CD4-positive, alpha-beta memory T cell (primary cell): ENCODE measurements around the gene EEF1A1. TPM values are rescaled to one million over a fixed set of nuclear protein-coding genes. Genes with fewer than 3 reads are reported as not detected.

Source experiments
- CTCF ChIA-PET: fragments of 350-600 bp; sonication (Branson Sonifier 250); formaldehyde crosslinking; loops from one replicate; lab custom pipeline; 2021; ENCODE audit warnings: inconsistent platforms; ENCODE audit not compliant: partially characterized antibody; lab: Charles Lee
- POLR2A ChIA-PET: fragments of 350-600 bp; sonication (Branson Sonifier 250); formaldehyde crosslinking; loops from one replicate; lab custom pipeline; 2021; ENCODE audit not compliant: partially characterized antibody; lab: Charles Lee
- DNase-seq, 5 donors: peaks; one replicate each; pipeline versions ENCODE4 v3.0.0 to v3.0.0-alpha.2; 2020 to 2022; ENCODE audit warnings: mixed read lengths in 1 of 5
- H3K27ac ChIP-seq: one replicate; pipeline ENCODE4 v1.7.0; 2013; ENCODE audit warnings: low read depth, low read length
- H3K27me3 ChIP-seq: 2 replicates; pipeline ENCODE4 v1.7.0; 2013; ENCODE audit warnings: mild to moderate bottlenecking, low read length, moderate library complexity; ENCODE audit not compliant: insufficient read depth
- H3K36me3 ChIP-seq: 2 replicates; pipeline ENCODE4 v1.7.0; 2013; ENCODE audit warnings: mild to moderate bottlenecking, low read length, moderate library complexity; ENCODE audit not compliant: insufficient read depth
- H3K4me1 ChIP-seq: 2 replicates; pipeline ENCODE4 v1.7.0; 2013; ENCODE audit warnings: mild to moderate bottlenecking, low read length, moderate library complexity; ENCODE audit not compliant: insufficient read depth
- H3K4me3 ChIP-seq, 2 donors: one replicate each; pipeline ENCODE4 v1.7.0; 2013; ENCODE audit warnings: low read length in 2 of 2, mild to moderate bottlenecking in 1 of 2
- H3K9me3 ChIP-seq, 2 donors: one replicate each; pipeline ENCODE4 v1.7.0; 2013; ENCODE audit warnings: low read length in 2 of 2, control low read depth in 1 of 2; ENCODE audit not compliant: control insufficient read depth in 1 of 2
- H3K27ac Mint-ChIP-seq, 7 donors: one replicate each; pipeline ENCODE4 v1.8.0; 2020 to 2021; ENCODE audit warnings: mixed read lengths in 7 of 7, mild to moderate bottlenecking in 6 of 7, inconsistent platforms in 3 of 7, moderate library complexity in 3 of 7
- H3K27me3 Mint-ChIP-seq, 2 donors: one replicate each; pipeline ENCODE4 v1.8.0; 2020 to 2021; ENCODE audit warnings: mixed read lengths in 2 of 2
- H3K36me3 Mint-ChIP-seq, 2 donors: one replicate each; pipeline ENCODE4 v1.8.0; 2020 to 2021; ENCODE audit warnings: mixed read lengths in 2 of 2, inconsistent platforms in 1 of 2, mild to moderate bottlenecking in 1 of 2
- H3K4me1 Mint-ChIP-seq, 4 donors: one replicate each; pipeline ENCODE4 v1.8.0; 2020 to 2021; ENCODE audit warnings: mixed read lengths in 4 of 4, mild to moderate bottlenecking in 1 of 4
- H3K4me3 Mint-ChIP-seq, 8 donors: one replicate each; pipeline ENCODE4 v1.8.0; 2020 to 2021; ENCODE audit warnings: mixed read lengths in 8 of 8, mild to moderate bottlenecking in 7 of 8, moderate library complexity in 6 of 8, inconsistent platforms in 3 of 8
- H3K9me3 Mint-ChIP-seq, 8 donors: one replicate each; pipeline ENCODE4 v1.8.0; 2020 to 2021; ENCODE audit warnings: mixed read lengths in 8 of 8, mild to moderate bottlenecking in 5 of 8, inconsistent platforms in 3 of 8, moderate library complexity in 1 of 8
- intact Hi-C: fragments of 100-400 bp; cut with micrococcal nuclease; formaldehyde crosslinking; loops from one replicate; pipeline ENCODE4 v1.15.1; 2023
- polyA plus RNA-seq, 2 donors: library from polyadenylated mRNA; unstranded; fragments of 300-500 nt; fragmentation: Illumina TruSeq; gene quantifications; one replicate each; pipeline ENCODE4 v1.2.3, GENCODE V29; 2021
- total RNA-seq, 2 experiments: library from RNA; stranded (reverse); gene quantifications; one replicate each; pipeline ENCODE4 v1.2.3, GENCODE V29; 2021

The EEF1A1 gene
- total and polyA plus RNA-seq, 4 experiments from 2014 or later: 10,358 to 16,691 (median 13,908) TPM

DNA sequence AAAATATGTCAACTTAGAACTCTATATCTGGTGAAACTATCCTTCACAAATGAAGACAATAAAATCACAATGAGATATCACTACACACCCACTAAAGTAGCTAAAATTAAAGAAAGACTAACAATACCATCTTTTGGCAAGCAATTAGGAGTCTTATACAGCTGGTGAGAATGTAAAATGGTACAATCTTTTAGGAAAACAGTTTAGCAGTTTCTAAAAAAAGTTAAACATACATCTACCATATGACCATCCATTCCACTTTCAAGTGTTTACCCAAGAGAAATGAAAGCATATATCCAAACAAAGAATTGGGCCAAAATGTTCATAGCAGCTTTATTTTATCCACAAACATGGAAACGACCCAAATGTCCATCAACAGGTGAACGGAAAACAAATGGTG is 13.8 kb upstream of the EEF1A1 start:
- no peaks in the 10 kb centered on the region for H3K4me1 Mint-ChIP-seq
- no peaks in the 10 kb centered on the region for H3K36me3 Mint-ChIP-seq
- intact Hi-C loops: no loop called here
- ChIA-PET CTCF (no interaction called here), POLR2A (interaction anchor here (1.3 to 1.7 kb wide), 2 partner anchors 14 to 46 kb away, joined by 4 to 6 read pairs; partner anchors contain the start of gene EEF1A1)
- no peak for DNase-seq
- Histone ChIP-seq H3K36me3 (no peaks in the 10 kb centered on the region), H3K4me3 (no peak overlapping the region), H3K27ac (no peak overlapping the region), H3K4me1 (no peaks in the 10 kb centered on the region), H3K9me3 (no peaks in the 10 kb centered on the region), H3K27me3 (no peaks in the 10 kb centered on the region)
- no peaks in the 10 kb centered on the region for H3K27me3 Mint-ChIP-seq
- no peak overlapping the region for H3K4me3 Mint-ChIP-seq
- H3K9me3 Mint-ChIP-seq: peaks cover 0 to 2% (median 0%) of the 10 kb centered on the region in 8 donors
- H3K27ac Mint-ChIP-seq: no peak overlapping the region

DNA sequence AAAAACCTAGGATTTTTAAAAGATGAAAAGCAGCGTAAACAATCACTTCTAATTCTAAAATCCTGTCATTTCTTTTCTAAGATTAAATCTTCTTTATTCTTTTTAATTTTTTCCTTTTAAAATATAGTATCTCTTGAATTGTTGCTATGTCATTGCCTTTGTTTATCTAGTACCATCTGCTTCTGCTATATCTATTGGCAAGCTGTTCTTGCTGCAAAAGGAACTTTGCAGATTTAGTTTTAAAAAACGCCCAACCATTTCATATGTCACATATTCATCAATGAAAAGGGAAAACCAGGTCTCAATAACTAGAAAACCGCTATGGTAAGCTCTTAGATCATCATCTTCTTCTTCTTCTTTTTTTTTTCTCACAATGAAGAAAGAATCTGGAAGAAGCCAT is 11.5 kb upstream of the EEF1A1 start:
- CTCF ChIA-PET: interaction anchor here (0.6 kb wide), 1 partner anchor 45 kb away, joined by 3 read pairs; no protein-coding TSS in a partner anchor
- no peak for DNase-seq

DNA sequence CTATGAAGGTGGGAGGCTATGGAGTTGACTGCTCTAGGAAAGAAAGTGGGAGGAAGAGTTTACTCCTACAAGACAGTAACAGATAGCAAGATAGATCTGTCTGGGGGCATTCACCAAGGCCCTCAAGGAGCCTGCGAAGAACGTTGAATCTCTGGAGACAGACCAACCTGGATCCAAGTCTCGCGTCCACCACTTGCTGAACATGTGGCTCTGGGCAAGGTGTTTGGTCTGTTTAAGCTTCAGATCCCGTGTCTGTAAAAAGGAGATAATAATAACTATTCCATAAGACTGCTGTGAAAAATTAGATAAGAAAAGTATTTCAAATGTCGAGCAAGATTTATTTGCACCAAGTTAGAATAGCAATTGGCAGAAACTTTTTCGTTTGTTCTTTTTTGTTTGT is 8.1 kb upstream of the EEF1A1 start:
- no peaks in the 10 kb centered on the region for H3K27me3 ChIP-seq
- Mint-ChIP-seq H3K27ac (peak overlapping the region in 1 of 7 donors; percentile 52), H3K27me3 (no peaks in the 10 kb centered on the region), H3K4me1 (peaks cover 3 to 7% (median 5%) of the 10 kb centered on the region in 4 donors), H3K36me3 (no peaks in the 10 kb centered on the region), H3K9me3 (no peaks in the 10 kb centered on the region), H3K4me3 (no peak overlapping the region)
- no peak overlapping the region for H3K27ac ChIP-seq
- intact Hi-C loops: no loop called here
- no peak for DNase-seq
- H3K4me1 ChIP-seq: peaks cover 5% of the 10 kb centered on the region
- H3K9me3 ChIP-seq: no peaks in the 10 kb centered on the region
- POLR2A ChIA-PET: no interaction called here
- CTCF ChIA-PET: interaction anchor here (2.6 kb wide), 1 partner anchor 82 kb away, joined by 9 read pairs; no protein-coding TSS in a partner anchor
- H3K4me3 ChIP-seq: no peak overlapping the region
- no peaks in the 10 kb centered on the region for H3K36me3 ChIP-seq

More for the DNA sequence above, 11.5 kb upstream of the EEF1A1 start:
- Mint-ChIP-seq H3K4me1 (no peaks in the 10 kb centered on the region), H3K4me3 (no peak overlapping the region), H3K27ac (no peak overlapping the region), H3K9me3 (peaks cover 0 to 2% (median 0%) of the 10 kb centered on the region in 8 donors), H3K27me3 (no peaks in the 10 kb centered on the region), H3K36me3 (no peaks in the 10 kb centered on the region)
- H3K27ac ChIP-seq: no peak overlapping the region
- POLR2A ChIA-PET: interaction anchor here (1.7 kb wide), 1 partner anchor 12 kb away, joined by 7 read pairs; no protein-coding TSS in a partner anchor
- no peaks in the 10 kb centered on the region for H3K4me1 ChIP-seq
- H3K9me3 ChIP-seq: no peaks in the 10 kb centered on the region
- no peak overlapping the region for H3K4me3 ChIP-seq
- intact Hi-C loops: no loop called here
- no peaks in the 10 kb centered on the region for H3K27me3 ChIP-seq
- no peaks in the 10 kb centered on the region for H3K36me3 ChIP-seq

DNA sequence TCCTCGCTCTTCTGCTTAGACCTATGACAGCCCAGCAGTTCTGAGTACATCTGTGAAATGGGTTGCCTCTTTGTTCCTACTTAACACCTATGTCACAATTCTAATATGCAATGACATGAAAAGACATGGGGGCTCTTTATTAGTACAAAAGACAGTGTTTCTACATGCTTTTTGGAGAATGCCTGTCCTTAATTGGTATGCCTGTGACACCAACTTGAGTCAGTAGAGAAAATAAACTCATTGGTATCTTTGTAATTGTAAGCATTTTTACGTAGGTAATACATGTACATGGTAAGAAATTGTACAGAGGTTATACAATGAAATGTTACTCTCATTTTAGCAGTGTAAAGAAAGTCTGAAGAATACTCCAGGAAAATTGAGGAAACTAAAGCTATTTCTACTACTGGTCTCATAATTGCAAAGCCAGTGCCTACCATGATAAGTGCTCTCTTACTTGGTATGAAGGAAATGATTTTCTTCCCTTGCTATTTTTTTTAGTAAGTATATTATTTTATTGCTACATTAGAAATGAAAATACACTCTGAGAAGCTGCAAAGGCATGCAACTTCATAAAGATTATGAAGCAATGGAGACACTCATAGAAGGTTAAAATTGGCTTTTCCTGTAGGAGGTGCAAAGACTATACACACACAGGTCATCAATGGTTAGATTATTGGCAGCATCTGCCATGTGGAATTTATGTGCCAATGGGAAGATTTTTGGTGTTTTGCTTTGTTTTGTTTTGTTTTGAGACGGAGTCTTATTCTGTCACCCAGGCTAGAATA is 4.9 kb upstream of the EEF1A1 start:
- Histone ChIP-seq H3K4me3 (no peak overlapping the region), H3K27me3 (no peaks in the 10 kb centered on the region), H3K9me3 (no peaks in the 10 kb centered on the region), H3K36me3 (no peaks in the 10 kb centered on the region), H3K4me1 (peaks cover 21% of the 10 kb centered on the region), H3K27ac (no peak overlapping the region)
- no peaks in the 10 kb centered on the region for H3K27me3 Mint-ChIP-seq
- peaks cover 0 to 4% (median 0%) of the 10 kb centered on the region in 8 donors for H3K9me3 Mint-ChIP-seq
- POLR2A ChIA-PET: interaction anchor here (0.7 to 11.2 kb wide), 4 partner anchors 17 to 129 kb away, joined by 3 to 233 read pairs (median 3); no protein-coding TSS in a partner anchor
- peaks cover 4 to 9% of the 10 kb centered on the region in 2 donors for H3K36me3 Mint-ChIP-seq
- CTCF ChIA-PET: interaction anchor here (0.8 to 1.7 kb wide), 4 partner anchors 9 to 127 kb away, joined by 3 to 7 read pairs (median 4); no protein-coding TSS in a partner anchor
- H3K4me1 Mint-ChIP-seq: peaks cover 12 to 34% (median 20%) of the 10 kb centered on the region in 4 donors
- intact Hi-C loops: no loop called here
- no peak overlapping the region for H3K4me3 Mint-ChIP-seq
- no peak for DNase-seq
- H3K27ac Mint-ChIP-seq: no peak overlapping the region

DNA sequence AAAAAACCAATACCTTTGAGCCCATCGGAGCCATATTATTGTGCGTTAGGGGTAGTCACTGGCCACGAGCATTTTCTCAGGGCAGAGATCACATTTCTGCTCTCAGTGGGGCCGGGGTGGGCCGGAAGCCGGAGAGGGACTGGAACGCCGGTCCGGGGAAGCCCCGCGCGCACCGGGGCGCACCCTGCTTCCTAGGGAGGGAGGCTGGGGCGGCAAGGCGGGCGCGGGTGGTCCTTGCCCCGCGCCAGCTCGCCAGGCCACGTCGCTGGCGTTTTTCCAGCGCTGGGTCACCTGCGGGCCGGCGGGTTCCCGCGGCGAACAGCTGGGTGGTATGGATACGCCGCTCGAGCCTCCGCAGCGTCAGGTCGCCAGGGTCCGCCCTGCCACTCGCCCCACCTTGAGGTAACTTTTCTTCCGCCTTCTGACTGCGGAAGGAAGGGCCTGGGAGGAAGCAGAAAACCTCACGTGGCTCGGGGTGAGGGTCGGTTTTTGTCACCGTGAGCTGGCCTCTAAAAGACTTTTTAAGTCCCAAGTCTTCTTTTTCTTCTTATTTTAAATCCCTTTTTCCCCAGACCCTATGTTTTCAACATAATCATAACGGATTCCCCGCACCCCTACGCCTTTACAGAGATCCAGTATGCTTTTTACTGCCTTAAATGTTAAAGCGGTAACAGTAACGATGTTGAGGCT is 2.7 kb upstream of the EEF1A1 start:
- Histone ChIP-seq H3K9me3 (no peaks in the 10 kb centered on the region), H3K27ac (peak overlapping the region; percentile 100), H3K4me1 (peaks cover 34% of the 10 kb centered on the region), H3K4me3 (peak overlapping the region; percentile 85 to 89), H3K36me3 (peaks cover 13% of the 10 kb centered on the region), H3K27me3 (no peaks in the 10 kb centered on the region)
- ChIA-PET POLR2A (interaction anchor here (0.6 to 13.1 kb wide), 13 partner anchors 8 to 1720 kb away, joined by 3 to 316 read pairs (median 12); partner anchors contain the start of genes CGAS, COX7A2, MTO1 and SLC17A5), CTCF (interaction anchor here (0.6 to 3.5 kb wide), 9 partner anchors 8 to 130 kb away, joined by 3 to 15 read pairs (median 7); partner anchors contain the start of genes MTO1 and SLC17A5)
- Mint-ChIP-seq H3K27me3 (no peaks in the 10 kb centered on the region), H3K36me3 (peaks cover 24 to 31% of the 10 kb centered on the region in 2 donors), H3K4me3 (peak overlapping the region; percentile 92 to 98 (median 96)), H3K27ac (peak overlapping the region; percentile 98 to 99 (median 98)), H3K4me1 (peaks cover 20 to 56% (median 33%) of the 10 kb centered on the region in 4 donors), H3K9me3 (peaks cover 0 to 19% (median 0%) of the 10 kb centered on the region in 8 donors)
- peak; percentile 79 to 87 (median 82) for DNase-seq
- intact Hi-C loops: loop anchor here (5.0 kb wide), 2 partner anchors 901 to 1719 kb away; partner anchors contain the start of genes COX7A2 and KCNQ5

DNA sequence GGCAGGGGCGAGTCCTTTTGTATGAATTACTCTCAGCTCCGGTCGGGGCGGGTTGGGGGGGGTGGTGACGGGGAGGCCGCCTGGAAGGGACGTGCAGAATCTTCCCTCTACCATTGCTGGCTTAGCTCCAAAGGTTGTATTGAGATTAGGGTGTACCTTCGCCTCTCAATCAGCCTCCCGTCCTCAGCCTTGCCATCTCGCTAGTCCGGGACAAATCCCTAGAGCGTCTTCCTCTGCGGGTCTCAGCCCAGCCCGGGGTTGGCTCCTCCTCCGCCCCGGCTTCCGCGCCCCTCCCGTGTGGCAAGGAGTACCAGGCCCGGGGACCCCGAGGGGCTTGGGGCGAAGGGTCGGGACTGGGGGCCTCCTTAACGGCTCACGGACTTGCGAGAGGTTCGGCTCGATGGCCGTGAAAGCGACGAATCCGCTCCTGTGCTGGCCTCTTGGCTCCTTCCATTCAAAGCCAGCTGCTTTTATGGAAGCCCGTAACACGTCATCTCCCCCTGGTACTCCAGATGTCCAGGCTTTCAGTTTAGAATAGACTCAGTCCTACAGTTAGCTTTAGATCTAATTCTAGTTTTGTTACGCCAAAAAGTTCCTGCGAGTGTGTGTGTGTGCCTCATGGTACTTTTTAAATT is 636 bp upstream of the EEF1A1 start:
- ChIA-PET CTCF (interaction anchor here (1.2 to 3.5 kb wide), 9 partner anchors 8 to 132 kb away, joined by 3 to 15 read pairs (median 6); partner anchors contain the start of genes MTO1 and SLC17A5), POLR2A (interaction anchor here (0.9 to 13.1 kb wide), 27 partner anchors 8 to 1722 kb away, joined by 3 to 316 read pairs (median 7); partner anchors contain the start of genes CGAS, COX7A2, MTO1 and SLC17A5)
- Histone ChIP-seq H3K27ac (peak overlapping the region; percentile 100), H3K4me3 (peak overlapping the region; percentile 68 to 93), H3K27me3 (no peaks in the 10 kb centered on the region), H3K9me3 (no peaks in the 10 kb centered on the region), H3K36me3 (peaks cover 24% of the 10 kb centered on the region), H3K4me1 (peaks cover 54% of the 10 kb centered on the region)
- peaks cover 38 to 50% of the 10 kb centered on the region in 2 donors for H3K36me3 Mint-ChIP-seq
- H3K9me3 Mint-ChIP-seq: peaks cover 0 to 19% (median 0%) of the 10 kb centered on the region in 8 donors
- no peak for DNase-seq
- no peaks in the 10 kb centered on the region for H3K27me3 Mint-ChIP-seq
- peak overlapping the region; percentile 98 to 99 (median 98) for H3K27ac Mint-ChIP-seq
- H3K4me3 Mint-ChIP-seq: peak overlapping the region; percentile 95 to 98 (median 96)
- intact Hi-C loops: loop anchor here (1.0 to 5.0 kb wide), 8 partner anchors 59 to 1763 kb away; partner anchors contain the start of genes COX7A2, KCNQ5, MTO1 and TMEM30A
- peaks cover 32 to 75% (median 49%) of the 10 kb centered on the region in 4 donors for H3K4me1 Mint-ChIP-seq
